Keratinocyte (primary cell): ENCODE data around the gene SORBS2. TPM values are rescaled to one million over a fixed set of nuclear protein-coding genes. Genes with fewer than 3 reads are reported as not detected.

ENCODE experiments used
- DNase-seq: peaks from one replicate; pipeline ENCODE4 v3.0.0-alpha.2; 2011; ENCODE audit warnings: low read depth, missing footprints, low spot score
- FAIRE-seq: peaks from 2 replicates; lab custom pipeline; 2011; peaks lifted over from hg19 to GRCh38; lab: Jason Lieb, UNC
- H2AFZ ChIP-seq: 2 replicates; pipeline ENCODE4 v1.6.0; 2012; ENCODE audit warnings: low read length, control low read depth, inconsistent platforms; ENCODE audit not compliant: control insufficient read depth
- H3K27ac ChIP-seq: 2 replicates; pipeline ENCODE4 v1.5.1; 2011; ENCODE audit warnings: low read length; ENCODE audit not compliant: control insufficient read depth, insufficient read depth
- H3K27me3 ChIP-seq: 3 replicates; pipeline ENCODE4 v1.6.0; 2011; ENCODE audit warnings: low read length; ENCODE audit not compliant: control insufficient read depth, insufficient read depth; ENCODE audit errors: extremely low read depth
- H3K36me3 ChIP-seq, 2 experiments: 2 replicates in 1 of 2; 3 replicates in 1 of 2; pipeline ENCODE4 v1.5.1; 2011; ENCODE audit warnings: low read length in 2 of 2, mild to moderate bottlenecking in 1 of 2; ENCODE audit not compliant: control insufficient read depth in 2 of 2, insufficient read depth in 2 of 2; ENCODE audit errors: extremely low read depth in 1 of 2
- H3K4me1 ChIP-seq: 3 replicates; pipeline ENCODE4 v1.5.1; 2011; ENCODE audit warnings: low read length; ENCODE audit not compliant: control insufficient read depth, insufficient read depth; ENCODE audit errors: extremely low read depth
- H3K4me2 ChIP-seq: 3 replicates; pipeline ENCODE4 v1.6.0; 2011; ENCODE audit warnings: low read depth, low read length; ENCODE audit not compliant: control insufficient read depth, insufficient read depth; ENCODE audit errors: extremely low read depth
- H3K4me3 ChIP-seq, 3 experiments: fragments of 200-600 bp in 1 of 3; sonication (generic) in 1 of 3; 2 replicates in 2 of 3; 3 replicates in 1 of 3; pipeline ENCODE4 v1.5.1; 2011 to 2016; ENCODE audit warnings: low read length in 3 of 3, mild to moderate bottlenecking in 3 of 3, control low read depth in 2 of 3, inconsistent platforms in 1 of 3, low read depth in 1 of 3, mixed read lengths in 1 of 3, mixed run types in 1 of 3, moderate library complexity in 1 of 3; ENCODE audit not compliant: control insufficient read depth in 2 of 3, insufficient read depth in 2 of 3; ENCODE audit errors: extremely low read depth in 1 of 3
- H3K79me2 ChIP-seq: 2 replicates; pipeline ENCODE4 v1.6.0; 2012; ENCODE audit warnings: low read length; ENCODE audit not compliant: control insufficient read depth, insufficient read depth
- H3K9ac ChIP-seq: 3 replicates; pipeline ENCODE4 v1.6.0; 2011; ENCODE audit warnings: low read length; ENCODE audit not compliant: control insufficient read depth, insufficient read depth; ENCODE audit errors: extremely low read depth
- H3K9me1 ChIP-seq: 3 replicates; pipeline ENCODE4 v1.6.0; 2011; ENCODE audit warnings: low read length; ENCODE audit not compliant: control insufficient read depth, insufficient read depth; ENCODE audit errors: extremely low read depth
- H3K9me3 ChIP-seq: 2 replicates; pipeline ENCODE4 v1.5.1; 2012; ENCODE audit warnings: low read depth, low read length; ENCODE audit not compliant: control insufficient read depth
- H4K20me1 ChIP-seq: 3 replicates; pipeline ENCODE4 v1.6.0; 2011; ENCODE audit warnings: low read length; ENCODE audit not compliant: control insufficient read depth, insufficient read depth; ENCODE audit errors: extremely low read depth
- EZH2 ChIP-seq: IDR thresholded peaks from one replicate; pipeline ENCODE4 v1.6.1; 2012; ENCODE audit warnings: inconsistent platforms, mild to moderate bottlenecking, low read length, moderate library complexity
- dilution Hi-C: fragments of 300-500 bp; cut with MboI; formaldehyde crosslinking; loops from one replicate; pipeline ENCODE4 v1.7.0; 2020; ENCODE audit warnings: low sequenced_read_pairs; ENCODE audit not compliant: extremely low pct_ligation_motif_present
- polyA plus RNA-seq, 5 experiments: library from polyadenylated mRNA; depleted of rRNA in 3 of 5; stranded (reverse) in 3 of 5; stranded (forward) in 1 of 5; unstranded in 1 of 5; fragments of >200 nt; gene quantifications; 1 replicate in 1 of 5; 2 replicates in 3 of 5; 3 replicates in 1 of 5; pipeline versions ENCODE4 v1.2.1 to v1.2.3, GENCODE V29; 2011 to 2012; ENCODE audit warnings: missing spikeins in 2 of 5, low read depth in 1 of 5, low replicate concordance in 1 of 5
- TF ChIP-seq, protein P1 (sequence below), 3 experiments: IDR thresholded peaks in 1 of 3; conservative IDR thresholded peaks in 1 of 3; optimal IDR thresholded peaks in 1 of 3; 2 replicates in 2 of 3; 3 replicates in 1 of 3; pipeline versions ENCODE3 to v1.5.1; 2011; ENCODE audit warnings: low read length in 3 of 3, mild to moderate bottlenecking in 3 of 3, moderate library complexity in 2 of 3, control low read depth in 1 of 3, inconsistent platforms in 1 of 3; ENCODE audit not compliant: insufficient read depth in 2 of 3; ENCODE audit errors: extremely low read depth in 1 of 3

The SORBS2 gene
- polyA plus RNA-seq, 1 donor (not counting 4 experiments of a cell fraction or from before 2014, with no cell fraction given) = 0.14 TPM

DNA sequence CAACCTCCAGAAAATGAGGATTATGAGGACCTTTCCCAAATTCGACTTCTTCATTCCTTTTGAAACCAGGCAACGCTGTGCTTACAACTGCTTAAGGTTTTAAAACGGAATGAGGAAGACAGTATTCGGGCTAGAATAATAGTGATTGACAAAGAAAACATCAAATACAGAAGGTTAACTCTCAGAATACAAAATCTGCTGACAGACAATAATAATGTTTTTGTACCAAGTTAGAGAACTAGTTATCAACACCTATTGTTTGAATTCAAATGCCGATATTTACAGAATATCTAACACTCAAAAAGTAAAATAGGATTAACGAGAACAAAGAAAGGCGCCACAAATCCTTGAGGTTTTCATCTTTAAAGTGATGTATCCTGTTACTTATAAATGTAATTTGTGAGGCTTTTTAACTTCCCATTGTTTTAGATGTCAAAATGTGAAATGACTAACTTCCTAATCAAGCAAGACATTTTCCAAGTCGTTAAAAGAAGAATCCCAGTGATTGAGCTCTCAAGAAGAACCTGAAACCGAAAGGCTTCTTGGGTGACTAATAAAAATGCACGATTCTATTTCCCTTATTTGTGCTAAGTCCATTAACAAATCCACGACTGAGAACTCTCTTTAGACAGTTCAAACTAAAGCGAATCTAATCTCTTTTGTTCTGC, 118.3 kb downstream of the SORBS2 start:
- Histone ChIP-seq H3K4me2 (no peak overlapping the region), H2AFZ (no peak overlapping the region), H4K20me1 (no peaks in the 10 kb centered on the region), H3K4me1 (no peaks in the 10 kb centered on the region), H3K9ac (no peak overlapping the region), H3K27ac (no peak overlapping the region), H3K79me2 (no peaks in the 10 kb centered on the region), H3K9me3 (no peaks in the 10 kb centered on the region), H3K36me3 (no peaks in the 10 kb centered on the region), H3K4me3 (no peak overlapping the region), H3K27me3 (no peaks in the 10 kb centered on the region), H3K9me1 (no peaks in the 10 kb centered on the region)
- dilution Hi-C loops = no loop called here
- FAIRE-seq (no peak), DNase-seq (no peak)
- no peak for TF ChIP-seq EZH2
- TF ChIP-seq, protein P1, sequence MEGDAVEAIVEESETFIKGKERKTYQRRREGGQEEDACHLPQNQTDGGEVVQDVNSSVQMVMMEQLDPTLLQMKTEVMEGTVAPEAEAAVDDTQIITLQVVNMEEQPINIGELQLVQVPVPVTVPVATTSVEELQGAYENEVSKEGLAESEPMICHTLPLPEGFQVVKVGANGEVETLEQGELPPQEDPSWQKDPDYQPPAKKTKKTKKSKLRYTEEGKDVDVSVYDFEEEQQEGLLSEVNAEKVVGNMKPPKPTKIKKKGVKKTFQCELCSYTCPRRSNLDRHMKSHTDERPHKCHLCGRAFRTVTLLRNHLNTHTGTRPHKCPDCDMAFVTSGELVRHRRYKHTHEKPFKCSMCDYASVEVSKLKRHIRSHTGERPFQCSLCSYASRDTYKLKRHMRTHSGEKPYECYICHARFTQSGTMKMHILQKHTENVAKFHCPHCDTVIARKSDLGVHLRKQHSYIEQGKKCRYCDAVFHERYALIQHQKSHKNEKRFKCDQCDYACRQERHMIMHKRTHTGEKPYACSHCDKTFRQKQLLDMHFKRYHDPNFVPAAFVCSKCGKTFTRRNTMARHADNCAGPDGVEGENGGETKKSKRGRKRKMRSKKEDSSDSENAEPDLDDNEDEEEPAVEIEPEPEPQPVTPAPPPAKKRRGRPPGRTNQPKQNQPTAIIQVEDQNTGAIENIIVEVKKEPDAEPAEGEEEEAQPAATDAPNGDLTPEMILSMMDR (optimal IDR thresholded peaks at IDR 0.05 in 1 of 3, IDR thresholded peaks at IDR 0.05 in 1 of 3, conservative IDR thresholded peaks at IDR 0.05 in 1 of 3; ENCODE audit: extremely low read depth in 1 of 3, insufficient read depth in 2 of 3, low read length in 3 of 3) = no peak

DNA sequence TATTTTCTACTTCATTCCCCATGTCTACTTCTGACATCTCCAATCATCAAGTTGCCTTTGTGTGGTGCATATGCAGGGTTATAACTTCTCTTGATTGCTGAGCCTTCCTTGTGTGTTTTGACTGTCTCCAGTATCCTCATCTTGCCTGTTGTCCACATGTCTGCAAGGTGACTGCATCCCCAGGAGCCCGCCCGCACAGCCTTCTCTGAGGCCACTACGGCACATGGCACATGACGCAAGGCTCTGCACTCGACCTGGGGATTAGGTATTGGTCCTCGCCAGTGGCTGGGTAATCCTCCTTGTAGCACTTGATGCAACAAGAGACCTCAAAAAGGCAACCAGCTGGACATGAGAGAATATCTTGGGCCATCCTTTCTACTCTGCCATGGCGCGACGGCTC, 122.6 kb downstream of the SORBS2 start:
- Histone ChIP-seq H3K9me1 (no peaks in the 10 kb centered on the region), H3K27ac (no peak overlapping the region), H2AFZ (no peak overlapping the region), H4K20me1 (no peaks in the 10 kb centered on the region), H3K4me2 (no peak overlapping the region), H3K9me3 (no peaks in the 10 kb centered on the region), H3K79me2 (no peaks in the 10 kb centered on the region), H3K4me3 (no peak overlapping the region), H3K27me3 (no peaks in the 10 kb centered on the region), H3K9ac (no peak overlapping the region), H3K36me3 (no peaks in the 10 kb centered on the region), H3K4me1 (no peaks in the 10 kb centered on the region)
- TF ChIP-seq, protein P1 (optimal IDR thresholded peaks at IDR 0.05 in 1 of 3, IDR thresholded peaks at IDR 0.05 in 1 of 3, conservative IDR thresholded peaks at IDR 0.05 in 1 of 3; ENCODE audit: extremely low read depth in 1 of 3, insufficient read depth in 2 of 3, low read length in 3 of 3) = no peak
- no peak for TF ChIP-seq EZH2
- FAIRE-seq = no peak
- DNase-seq = no peak
- dilution Hi-C loops = no loop called here
